ENCODE results near the gene RBM38.

GRCh38 chr20:57403216-57403615, 12.0 kb downstream of the RBM38 start:
- TF ChIP-seq OVOL3 (tag by site-specific recombination; IDR thresholded peaks at IDR 0.05) (no peak), ZNF571 (tag by site-specific recombination; IDR thresholded peaks at IDR 0.05) (no peak), CTCF (tag by site-specific recombination; IDR thresholded peaks at IDR 0.05) (no peak), REST (tag by site-specific recombination; IDR thresholded peaks at IDR 0.05) (no peak), ZNF394 (tag by site-specific recombination; IDR thresholded peaks at IDR 0.05; ENCODE audit: borderline replicate concordance) (no peak), ZNF274 (IDR thresholded peaks at IDR 0.05; ENCODE audit: low read length) (no peak), ZNF274 (tag by site-specific recombination; IDR thresholded peaks at IDR 0.05; ENCODE audit: borderline replicate concordance) (no peak), ZBTB8A (tag by site-specific recombination; IDR thresholded peaks at IDR 0.05) (no peak), ZNF776 (tag by site-specific recombination; IDR thresholded peaks at IDR 0.05; ENCODE audit: borderline replicate concordance) (no peak)
